GM18520 (cell line): ENCODE results near the gene CYP26A1.
"Not testable (repeated sequence)": the region's sequence is repeated elsewhere in the genome, so short reads cannot be mapped to it uniquely, and the experiment has no call there.

Source experiments
- ATAC-seq: cut with Tn5 transposase; IDR thresholded peaks from one replicate; pipeline ENCODE4 v1.9.1; 2021; ENCODE audit not compliant: unreplicated experiment

The CYP26A1 gene

GRCh38 chr10:93079663-93080349 is 6.1 kb downstream of the CYP26A1 start:
- ATAC-seq, result no peak

- no peak for ATAC-seq
Measured at GRCh38 chr10:93080350-93081046, 6.8 kb downstream of the CYP26A1 start.

DNA sequence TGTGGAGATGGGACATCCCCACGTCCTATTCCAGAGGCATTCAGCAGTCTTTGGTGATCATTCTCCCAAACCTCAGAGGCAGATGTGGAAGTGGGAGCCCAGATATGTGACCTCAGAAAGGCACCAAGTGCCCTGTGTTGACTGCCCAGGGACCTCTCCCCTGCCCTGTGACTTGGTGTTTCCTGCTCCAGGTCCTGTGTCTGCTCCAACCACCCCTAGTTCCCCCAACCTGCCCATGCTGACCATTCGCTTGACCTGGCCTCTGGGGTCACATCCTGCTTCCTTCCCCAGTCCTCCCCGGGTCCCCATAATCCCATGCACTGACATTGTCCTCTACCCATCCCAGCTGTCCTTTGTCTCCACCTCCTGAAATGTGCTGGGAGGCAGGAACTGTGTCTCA is 7.6 kb downstream of the CYP26A1 start:
- no peak for ATAC-seq

DNA sequence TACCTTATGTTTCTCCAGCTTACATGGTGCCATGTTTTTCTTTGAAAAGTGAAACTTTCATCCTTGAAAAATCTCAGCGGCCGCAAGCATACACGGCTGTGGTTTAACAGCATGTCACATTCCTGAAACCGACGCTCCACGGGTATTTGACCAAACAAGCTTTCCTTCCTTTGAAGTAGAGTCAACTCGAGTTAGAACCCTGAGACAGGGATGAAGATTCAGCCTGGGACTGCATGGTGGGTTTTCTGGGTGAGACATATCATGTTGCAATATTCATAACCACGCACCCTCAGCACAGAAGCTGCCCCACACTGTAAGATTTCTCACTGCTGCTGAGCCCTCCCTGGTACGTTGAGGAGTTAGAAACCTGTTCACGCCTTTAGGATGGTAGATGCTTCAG is 8.1 kb downstream of the CYP26A1 start:
- ATAC-seq, result no peak

DNA sequence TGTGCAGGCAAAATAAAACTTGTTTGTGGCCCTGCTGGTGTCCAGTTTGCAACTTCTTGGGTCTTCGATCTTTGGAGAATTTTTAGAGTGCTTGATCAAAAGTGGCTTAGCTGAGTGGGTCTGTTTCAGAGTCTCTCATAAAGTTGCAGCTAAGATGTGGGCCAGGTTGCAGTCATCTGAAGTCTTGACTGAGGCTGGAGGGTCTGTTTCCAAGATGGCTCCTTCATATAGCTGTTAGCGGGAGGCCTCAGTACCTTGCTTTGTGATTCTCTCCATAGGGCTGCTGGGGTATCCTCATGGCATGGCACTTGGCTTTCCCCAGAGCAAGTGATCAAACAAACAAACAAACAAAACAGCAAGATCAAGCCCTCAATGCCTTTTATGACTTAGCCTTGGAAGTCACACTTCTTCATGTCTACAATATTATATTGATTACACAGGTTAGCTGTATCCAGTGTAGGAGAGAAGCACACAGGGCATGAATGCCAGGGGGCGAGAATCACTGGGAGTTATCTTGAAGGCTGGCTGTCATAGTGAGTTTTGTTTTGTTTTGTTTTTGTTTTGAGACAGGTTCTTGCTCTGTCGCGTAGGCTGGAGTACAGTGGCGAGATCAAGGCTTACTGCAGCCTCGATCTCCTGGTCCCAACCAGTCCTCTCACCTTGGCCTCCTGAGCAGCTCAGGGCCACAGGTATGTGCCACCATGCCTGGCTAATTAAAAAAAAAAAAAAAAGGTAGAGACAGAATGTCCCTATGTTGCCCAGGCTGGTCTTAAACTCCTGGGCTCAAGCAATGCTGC is 10.2 kb downstream of the CYP26A1 start:
- no peak for ATAC-seq

- ATAC-seq, result no peak
Measured at GRCh38 chr10:93085272-93085859, 11.7 kb downstream of the CYP26A1 start.

DNA sequence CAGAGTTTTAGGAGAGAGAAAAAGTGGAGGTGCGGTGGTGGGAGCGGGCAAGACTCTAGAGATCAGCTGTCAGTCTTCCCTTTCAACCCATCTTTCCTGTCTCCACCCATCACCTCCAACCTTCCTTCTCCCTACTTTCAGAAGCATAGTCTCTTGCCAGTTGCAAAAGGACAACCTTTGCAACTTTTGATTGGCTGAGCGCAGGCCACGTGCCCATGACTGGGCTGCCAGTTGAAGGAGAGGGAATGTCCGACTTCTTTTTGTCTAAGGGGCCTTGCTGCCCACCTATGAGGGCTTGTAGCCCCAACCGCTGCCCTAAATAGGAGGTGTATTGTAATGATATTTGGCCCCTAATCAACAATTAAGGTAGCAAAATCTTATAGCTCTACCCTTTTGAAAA is 12.6 kb downstream of the CYP26A1 start:
- no peak for ATAC-seq

DNA sequence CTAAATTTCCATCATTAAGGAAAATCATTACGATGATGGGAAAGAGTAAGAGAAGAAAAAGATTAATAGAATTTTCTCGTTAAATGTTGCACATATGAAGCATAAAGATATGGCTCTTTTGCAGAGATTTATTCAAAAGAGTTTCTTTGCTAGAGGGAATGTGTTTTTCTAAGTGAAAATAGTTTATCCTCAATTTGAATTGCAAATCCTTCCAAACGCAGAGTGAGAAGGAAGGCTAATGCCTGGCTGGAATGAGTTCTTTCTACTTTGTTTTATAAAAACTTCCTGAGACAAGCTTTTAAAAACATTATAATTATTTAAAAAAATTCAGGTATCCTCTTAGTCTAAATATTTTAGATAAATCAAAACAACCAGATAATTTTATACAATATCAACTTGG is 14.2 kb downstream of the CYP26A1 start:
- no peak for ATAC-seq

- no peak for ATAC-seq
Measured at GRCh38 chr10:93088466-93088865, 14.8 kb downstream of the CYP26A1 start.

DNA sequence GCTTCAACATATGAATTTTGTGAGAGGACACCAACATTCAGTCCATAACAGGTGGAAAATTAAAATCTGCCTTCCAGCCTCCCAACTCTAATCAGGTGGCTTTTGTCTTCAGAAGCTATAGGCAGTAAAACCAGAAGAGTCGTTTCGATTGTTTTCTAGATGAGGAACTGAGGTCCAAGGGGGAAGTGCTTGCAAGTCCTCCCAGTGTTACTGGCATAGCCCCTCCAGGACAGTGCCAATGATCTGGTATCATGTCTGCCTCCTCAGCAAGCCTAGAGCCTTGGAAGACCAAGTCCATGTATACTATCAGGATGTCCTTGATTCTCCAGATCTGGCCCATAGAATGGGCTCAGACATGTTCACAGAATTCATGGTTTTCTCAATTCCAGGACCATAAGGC is 16.9 kb downstream of the CYP26A1 start:
- no peak for ATAC-seq

- no peak for ATAC-seq
Measured at GRCh38 chr10:93091960-93092359, 18.3 kb downstream of the CYP26A1 start.

DNA sequence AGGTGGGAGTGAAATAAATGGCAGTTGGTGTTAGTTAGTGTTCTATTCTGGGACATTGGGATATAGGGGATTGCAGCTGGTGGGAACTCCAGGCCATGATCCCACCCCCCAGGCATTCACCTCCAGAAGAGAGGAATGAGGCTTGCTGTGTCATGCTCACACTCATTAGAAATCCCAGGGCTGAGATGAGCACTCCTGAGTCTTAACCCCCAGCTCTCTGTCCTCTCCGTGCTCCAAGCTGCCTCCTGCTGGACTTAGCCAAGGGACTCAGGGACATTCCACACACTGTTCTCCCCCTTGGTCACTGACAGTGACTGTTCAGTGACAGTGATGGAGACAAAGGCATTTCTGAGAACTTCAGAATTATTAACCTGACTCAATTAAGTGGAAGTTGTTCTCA is 21.5 kb downstream of the CYP26A1 start:
- ATAC-seq, result no peak

- no peak for ATAC-seq
Measured at GRCh38 chr10:93096901-93097300, 23.2 kb downstream of the CYP26A1 start.

- ATAC-seq, result no peak
Measured at GRCh38 chr10:93097386-93097785, 23.7 kb downstream of the CYP26A1 start.

DNA sequence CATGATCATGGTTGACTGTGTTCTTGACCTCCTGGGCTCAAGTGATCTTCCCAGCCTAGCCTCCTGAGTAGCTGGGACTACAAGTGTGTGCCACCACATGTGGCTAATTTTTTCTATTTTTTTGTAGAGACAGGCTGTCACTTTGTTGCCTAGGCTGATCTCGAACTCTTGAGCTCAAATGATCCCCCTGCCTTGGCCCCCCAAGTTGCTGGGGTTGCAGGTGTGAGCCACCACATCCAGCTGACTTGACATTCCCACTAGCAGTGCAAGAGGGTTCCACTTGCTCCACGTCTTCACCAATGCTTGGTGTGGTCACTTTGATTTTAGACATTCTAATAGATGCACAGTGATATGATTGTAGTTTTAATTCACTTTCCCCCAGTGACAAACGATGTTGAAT is 25.1 kb downstream of the CYP26A1 start:
- no peak for ATAC-seq

- no peak for ATAC-seq
Measured at GRCh38 chr10:93099670-93100069, 26.0 kb downstream of the CYP26A1 start.

DNA sequence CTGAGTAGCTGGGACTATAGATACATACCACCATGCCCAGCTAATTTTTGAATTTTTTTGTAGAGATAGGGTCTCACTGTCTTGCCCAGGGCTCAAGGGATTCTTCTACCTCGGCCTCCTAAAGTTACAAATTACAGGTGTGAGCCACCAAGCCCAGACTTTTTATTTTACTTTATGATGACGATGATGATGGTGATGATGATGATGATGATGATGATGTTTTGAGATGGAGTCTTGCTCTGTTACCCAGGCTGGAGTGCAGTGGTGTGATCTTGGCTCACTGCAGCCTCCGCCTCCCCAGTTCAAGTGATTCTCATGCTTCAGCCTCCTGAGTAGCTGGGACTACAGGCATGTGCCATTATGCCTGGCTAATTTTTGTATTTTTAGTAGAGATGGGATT is 27.5 kb downstream of the CYP26A1 start:
- not testable (repeated sequence) for ATAC-seq

DNA sequence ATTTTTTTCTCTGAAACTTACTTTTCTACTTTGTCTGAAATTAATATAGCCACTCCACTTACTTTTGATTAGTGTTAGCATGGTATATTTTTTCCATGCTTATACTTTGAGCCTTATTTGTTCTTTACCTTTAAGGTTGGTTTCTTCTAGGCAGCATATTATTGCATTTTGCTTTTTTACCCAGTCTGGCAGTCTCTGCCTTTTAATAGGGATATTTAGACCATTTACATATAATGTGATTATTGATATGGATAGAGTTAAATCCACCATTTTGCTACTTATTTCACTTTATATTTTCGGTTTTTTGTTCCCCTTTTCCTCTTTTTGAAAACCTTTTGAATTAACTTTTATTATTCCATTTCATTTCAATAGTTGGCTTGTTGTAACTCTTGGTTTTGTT is 30.3 kb downstream of the CYP26A1 start:
- ATAC-seq, result no peak

GRCh38 chr10:93106631-93107072 is 33.0 kb downstream of the CYP26A1 start:
- ATAC-seq, result no peak

- ATAC-seq, result no peak
Measured at GRCh38 chr10:93110472-93111146, 36.9 kb downstream of the CYP26A1 start.

- no peak for ATAC-seq
Measured at GRCh38 chr10:93113042-93113441, 39.3 kb downstream of the CYP26A1 start.
